NCI-H2029 treated with DMSO at 0.1 percent for 48 hours (cell line): Measurements from ENCODE around the gene UNC119B.

ENCODE experiments used
- DNase-seq: peaks from one replicate; lab custom pipeline; 2025; lab: John Stamatoyannopoulos, UW

The UNC119B gene

GRCh38 chr12:120688527-120689071 lies 21.7 kb upstream of the UNC119B start:
- no peak for DNase-seq

GRCh38 chr12:120689397-120690082 lies 20.7 kb upstream of the UNC119B start:
- no peak for DNase-seq

GRCh38 chr12:120690083-120690450 lies 20.2 kb upstream of the UNC119B start:
- no peak for DNase-seq

- no peak for DNase-seq
These were observed 19.3 kb upstream of the UNC119B start for GRCh38 chr12:120690978-120691377.

GRCh38 chr12:120692524-120693033 lies 17.7 kb upstream of the UNC119B start:
- DNase-seq = no peak

- no peak for DNase-seq
These were observed 16.4 kb upstream of the UNC119B start for GRCh38 chr12:120693848-120694247.

GRCh38 chr12:120696626-120697025 lies 13.6 kb upstream of the UNC119B start:
- DNase-seq = no peak

- no peak for DNase-seq
These were observed 12.9 kb upstream of the UNC119B start for GRCh38 chr12:120697344-120697743.

- no peak for DNase-seq
These were observed 11.6 kb upstream of the UNC119B start for GRCh38 chr12:120698665-120699064.

GRCh38 chr12:120699553-120699952 lies 10.7 kb upstream of the UNC119B start:
- DNase-seq = no peak

- DNase-seq = no peak
These were observed 9.4 kb upstream of the UNC119B start for GRCh38 chr12:120700886-120701285.

- peak; percentile 52 for DNase-seq
These were observed 7.6 kb upstream of the UNC119B start for GRCh38 chr12:120702637-120703036.

- DNase-seq = no peak
These were observed 6.8 kb upstream of the UNC119B start for GRCh38 chr12:120703311-120703942.

GRCh38 chr12:120705618-120706017 lies 4.6 kb upstream of the UNC119B start:
- no peak for DNase-seq

- DNase-seq = no peak
These were observed 4.2 kb upstream of the UNC119B start for GRCh38 chr12:120706029-120706428.

GRCh38 chr12:120708651-120709050 lies 1.6 kb upstream of the UNC119B start:
- DNase-seq = no peak

GRCh38 chr12:120710805-120711296 lies 593 bp downstream of the UNC119B start:
- DNase-seq = no peak

- no peak for DNase-seq
These were observed 1.2 kb downstream of the UNC119B start for GRCh38 chr12:120711411-120711810.

GRCh38 chr12:120712610-120713009 lies 2.4 kb downstream of the UNC119B start:
- no peak for DNase-seq

GRCh38 chr12:120713861-120714482 lies 3.7 kb downstream of the UNC119B start:
- peak; percentile 86 for DNase-seq

- no peak for DNase-seq
These were observed 7.8 kb downstream of the UNC119B start for GRCh38 chr12:120718055-120718454.

GRCh38 chr12:120719072-120719471 lies 8.8 kb downstream of the UNC119B start:
- no peak for DNase-seq
